GM21576 (cell line): ENCODE results near the gene RTN3.
"Not testable (repeated sequence)": the region's sequence is repeated elsewhere in the genome, so short reads cannot be mapped to it uniquely, and the experiment has no call there.

Source experiments
- ATAC-seq: cut with Tn5 transposase; IDR thresholded peaks from one replicate; pipeline ENCODE4 v1.9.1; 2021; ENCODE audit warnings: mild to moderate bottlenecking, moderate library complexity; ENCODE audit not compliant: unreplicated experiment

The RTN3 gene, protein sequence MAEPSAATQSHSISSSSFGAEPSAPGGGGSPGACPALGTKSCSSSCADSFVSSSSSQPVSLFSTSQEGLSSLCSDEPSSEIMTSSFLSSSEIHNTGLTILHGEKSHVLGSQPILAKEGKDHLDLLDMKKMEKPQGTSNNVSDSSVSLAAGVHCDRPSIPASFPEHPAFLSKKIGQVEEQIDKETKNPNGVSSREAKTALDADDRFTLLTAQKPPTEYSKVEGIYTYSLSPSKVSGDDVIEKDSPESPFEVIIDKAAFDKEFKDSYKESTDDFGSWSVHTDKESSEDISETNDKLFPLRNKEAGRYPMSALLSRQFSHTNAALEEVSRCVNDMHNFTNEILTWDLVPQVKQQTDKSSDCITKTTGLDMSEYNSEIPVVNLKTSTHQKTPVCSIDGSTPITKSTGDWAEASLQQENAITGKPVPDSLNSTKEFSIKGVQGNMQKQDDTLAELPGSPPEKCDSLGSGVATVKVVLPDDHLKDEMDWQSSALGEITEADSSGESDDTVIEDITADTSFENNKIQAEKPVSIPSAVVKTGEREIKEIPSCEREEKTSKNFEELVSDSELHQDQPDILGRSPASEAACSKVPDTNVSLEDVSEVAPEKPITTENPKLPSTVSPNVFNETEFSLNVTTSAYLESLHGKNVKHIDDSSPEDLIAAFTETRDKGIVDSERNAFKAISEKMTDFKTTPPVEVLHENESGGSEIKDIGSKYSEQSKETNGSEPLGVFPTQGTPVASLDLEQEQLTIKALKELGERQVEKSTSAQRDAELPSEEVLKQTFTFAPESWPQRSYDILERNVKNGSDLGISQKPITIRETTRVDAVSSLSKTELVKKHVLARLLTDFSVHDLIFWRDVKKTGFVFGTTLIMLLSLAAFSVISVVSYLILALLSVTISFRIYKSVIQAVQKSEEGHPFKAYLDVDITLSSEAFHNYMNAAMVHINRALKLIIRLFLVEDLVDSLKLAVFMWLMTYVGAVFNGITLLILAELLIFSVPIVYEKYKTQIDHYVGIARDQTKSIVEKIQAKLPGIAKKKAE

DNA sequence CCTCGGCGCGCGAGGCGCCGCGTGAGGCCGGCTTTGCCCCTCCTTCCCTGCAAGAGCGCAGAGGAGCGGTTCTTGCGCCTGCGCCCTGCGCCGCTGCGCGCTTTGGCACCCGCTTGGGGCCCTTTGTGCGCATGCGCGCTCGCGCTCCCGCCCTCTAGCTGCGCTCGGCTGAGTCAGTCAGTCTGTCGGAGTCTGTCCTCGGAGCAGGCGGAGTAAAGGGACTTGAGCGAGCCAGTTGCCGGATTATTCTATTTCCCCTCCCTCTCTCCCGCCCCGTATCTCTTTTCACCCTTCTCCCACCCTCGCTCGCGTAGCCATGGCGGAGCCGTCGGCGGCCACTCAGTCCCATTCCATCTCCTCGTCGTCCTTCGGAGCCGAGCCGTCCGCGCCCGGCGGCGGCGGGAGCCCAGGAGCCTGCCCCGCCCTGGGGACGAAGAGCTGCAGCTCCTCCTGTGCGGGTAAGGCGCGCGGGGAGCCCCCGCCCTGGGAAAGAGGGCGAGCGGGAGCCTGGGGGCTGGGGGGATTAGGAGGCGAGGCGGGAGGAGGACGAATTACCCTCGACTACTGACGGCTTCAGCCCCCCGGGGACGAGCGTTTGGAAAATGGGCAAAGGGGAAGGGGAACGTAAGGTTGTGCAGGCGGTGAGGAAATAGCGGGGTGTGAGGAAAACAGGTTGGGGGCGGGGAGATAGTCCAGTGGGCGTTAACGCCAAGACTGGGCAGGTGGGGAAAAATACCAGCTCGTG is at the start of gene RTN3:
Gene RTN3 (plus strand): TSS at position 180 of the 745 bp plus-strand sequence. CDS start 137 bp downstream, at position 317.
- peak; percentile 85 for ATAC-seq

DNA sequence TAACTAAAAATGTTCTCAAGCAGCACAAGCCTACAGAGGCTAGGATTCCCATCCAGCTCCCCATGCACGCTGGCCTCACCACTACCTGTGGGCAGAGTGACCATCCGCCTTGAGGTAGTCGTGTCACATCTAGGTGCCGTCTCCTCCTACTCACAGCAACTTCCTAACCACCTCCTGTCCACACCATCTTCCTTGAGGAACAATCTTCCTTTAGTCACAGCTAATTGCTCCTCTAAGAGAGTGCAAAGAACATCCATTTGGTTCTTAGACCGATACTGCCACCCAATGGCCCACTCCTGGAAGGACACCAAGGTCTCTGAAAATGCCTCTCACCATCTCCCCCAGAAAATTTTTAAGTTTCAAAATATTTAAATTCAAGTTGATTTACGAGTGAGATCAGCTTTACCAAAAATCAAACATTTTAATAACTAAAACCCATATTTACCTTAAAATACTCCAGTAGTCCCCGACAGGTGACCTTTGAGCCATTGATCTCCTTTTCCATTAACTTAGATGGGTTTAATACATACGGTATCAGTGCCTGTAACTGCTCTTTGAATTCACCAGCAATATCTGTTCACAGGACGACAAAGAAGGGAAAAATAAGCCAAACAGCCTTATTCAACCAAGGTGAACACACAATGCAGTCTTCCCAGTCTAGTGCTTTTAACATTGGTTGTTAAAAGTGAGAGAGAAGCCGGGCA is 45.4 kb upstream of the RTN3 start:
- ATAC-seq = no peak

DNA sequence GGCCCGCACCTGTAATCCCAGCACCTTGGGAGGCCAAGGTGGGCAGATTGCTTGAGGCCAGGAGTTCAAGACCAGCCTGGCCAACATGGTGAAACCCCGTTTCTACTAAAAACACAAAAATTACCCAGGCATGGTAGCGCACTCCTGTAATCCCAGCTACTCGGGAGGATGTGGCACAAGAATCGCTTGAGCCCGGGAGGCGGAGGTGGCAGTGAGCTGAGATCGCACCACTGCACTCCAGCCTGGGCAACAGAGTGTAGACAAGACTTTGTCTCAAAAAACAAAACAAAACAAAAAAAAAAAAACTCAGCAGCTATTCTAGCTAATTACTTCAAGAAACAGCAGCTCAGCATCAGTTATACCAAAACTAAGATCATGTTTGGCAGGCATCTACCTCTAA is 42.9 kb upstream of the RTN3 start:
- not testable (repeated sequence) for ATAC-seq

DNA sequence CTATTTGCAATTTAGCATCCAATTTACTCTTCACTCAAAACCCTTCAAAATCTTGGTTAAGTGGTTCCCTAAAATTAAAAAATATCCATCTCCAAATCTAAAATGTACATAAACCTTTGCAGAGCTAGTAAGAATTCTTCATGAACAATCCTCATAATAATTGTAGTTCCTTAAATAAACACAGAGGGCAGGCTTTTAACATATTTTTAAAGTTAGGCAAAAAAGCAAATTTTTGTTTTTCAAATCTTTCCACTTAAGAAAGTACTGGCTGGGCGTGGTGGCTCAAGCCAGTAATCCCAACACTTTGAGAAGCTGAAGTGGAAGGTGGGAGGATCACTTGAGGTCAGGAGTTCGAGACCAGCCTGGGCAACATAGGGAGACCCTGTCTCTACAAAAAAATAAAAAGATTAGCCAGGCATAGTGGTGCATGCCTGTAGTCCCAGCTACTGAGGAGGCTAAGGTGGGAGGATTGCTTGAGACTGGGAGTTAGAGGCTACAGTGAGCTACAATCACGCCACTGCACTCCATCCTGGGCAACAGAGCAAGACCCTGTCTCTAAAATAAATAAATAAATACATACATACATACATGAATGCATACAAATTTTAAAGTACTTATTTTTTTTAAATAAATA is 42.0 kb upstream of the RTN3 start:
- ATAC-seq = no peak

DNA sequence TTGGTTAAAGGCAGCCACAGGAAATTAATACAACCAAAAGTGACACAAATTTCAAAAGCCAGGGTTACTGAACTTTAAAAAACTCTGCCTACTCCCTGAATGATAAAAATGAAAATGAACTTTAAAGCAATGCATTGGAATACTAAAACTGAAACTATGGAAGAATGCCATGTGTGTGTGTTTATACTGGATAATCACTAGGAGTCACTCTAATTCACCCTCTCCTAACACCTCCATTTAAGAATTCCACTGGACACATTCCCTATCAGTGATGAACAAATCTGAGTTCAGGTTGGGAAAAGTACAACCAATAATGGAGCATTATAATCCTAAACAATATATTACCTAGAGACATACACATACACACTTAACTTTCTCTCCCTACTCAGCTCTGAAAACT is 39.6 kb upstream of the RTN3 start:
- no peak for ATAC-seq

DNA sequence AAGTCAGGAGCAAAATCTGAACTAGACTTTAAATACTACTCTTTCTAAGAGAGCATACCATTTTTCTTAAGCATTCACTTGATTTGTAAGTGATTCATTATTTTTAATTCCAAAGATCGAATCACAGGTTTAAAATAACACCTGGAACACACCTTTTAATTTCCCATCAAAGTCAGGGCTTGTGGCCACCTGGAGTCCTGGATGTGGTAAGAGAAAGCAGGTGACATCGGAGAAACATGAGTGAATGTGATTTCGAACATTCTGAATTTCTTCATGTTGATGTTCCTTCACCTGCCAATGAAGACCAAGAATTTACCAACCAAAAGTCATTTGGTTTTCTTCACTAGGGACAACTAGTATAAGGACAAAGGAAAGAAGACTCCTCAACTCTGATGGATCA is 38.1 kb upstream of the RTN3 start:
- ATAC-seq = no peak

DNA sequence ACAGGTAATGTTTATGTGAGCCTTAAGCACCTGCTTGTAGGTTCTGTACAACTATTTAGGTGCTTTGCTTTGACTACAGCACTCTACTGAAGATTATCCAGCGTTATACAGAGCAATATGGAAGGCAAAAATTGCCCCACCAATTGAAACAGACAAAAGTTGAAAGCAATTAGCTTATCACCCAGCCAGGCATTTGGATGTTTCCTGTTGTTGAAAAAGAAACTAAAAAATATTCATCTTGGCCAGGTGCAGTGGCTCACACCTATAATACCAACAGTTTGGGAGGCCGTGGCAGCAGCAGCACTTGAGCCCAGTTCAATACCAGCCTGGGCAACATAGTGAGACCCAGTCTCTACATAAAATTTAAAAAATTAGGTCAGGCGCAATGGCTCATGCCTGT is 28.6 kb upstream of the RTN3 start:
- no peak for ATAC-seq

DNA sequence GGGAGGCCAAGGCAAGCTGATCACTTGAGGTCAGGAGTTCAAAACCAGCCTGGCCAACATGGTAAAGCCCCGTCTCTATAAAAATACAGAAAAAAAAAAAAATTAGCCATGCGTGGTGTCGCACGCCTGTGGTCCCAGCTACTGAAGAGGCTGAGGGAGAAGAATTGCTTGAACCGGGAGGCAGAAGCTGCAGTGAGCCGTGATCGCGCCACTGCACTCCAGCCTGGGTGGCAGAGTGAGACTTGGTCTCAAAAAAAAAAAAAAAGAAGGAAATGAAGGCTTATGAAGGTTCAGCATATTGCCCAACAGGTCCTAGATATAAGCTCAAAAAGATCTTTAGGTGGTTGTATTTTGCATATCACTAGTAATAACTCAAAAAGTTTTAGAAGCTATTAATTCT is 20.3 kb upstream of the RTN3 start:
- no peak for ATAC-seq

DNA sequence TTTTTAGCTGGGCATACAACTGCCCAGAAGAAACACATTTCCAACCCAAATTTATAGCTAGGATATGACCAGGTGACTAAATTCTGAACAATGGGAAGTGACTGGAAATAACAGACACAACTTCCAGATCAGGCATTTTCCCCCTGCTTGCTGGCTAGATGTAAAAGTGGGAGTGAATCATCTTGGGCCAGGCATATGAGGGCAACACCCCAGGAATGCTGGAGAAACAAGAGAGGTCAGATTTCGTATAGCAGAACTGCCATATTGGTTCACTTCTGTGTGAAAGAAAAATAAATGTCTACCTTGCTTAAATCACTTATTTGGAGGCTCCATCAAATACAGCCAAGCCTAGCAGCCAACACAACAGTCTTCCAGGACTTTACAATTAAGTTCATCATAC is 17.5 kb upstream of the RTN3 start:
- ATAC-seq = no peak

DNA sequence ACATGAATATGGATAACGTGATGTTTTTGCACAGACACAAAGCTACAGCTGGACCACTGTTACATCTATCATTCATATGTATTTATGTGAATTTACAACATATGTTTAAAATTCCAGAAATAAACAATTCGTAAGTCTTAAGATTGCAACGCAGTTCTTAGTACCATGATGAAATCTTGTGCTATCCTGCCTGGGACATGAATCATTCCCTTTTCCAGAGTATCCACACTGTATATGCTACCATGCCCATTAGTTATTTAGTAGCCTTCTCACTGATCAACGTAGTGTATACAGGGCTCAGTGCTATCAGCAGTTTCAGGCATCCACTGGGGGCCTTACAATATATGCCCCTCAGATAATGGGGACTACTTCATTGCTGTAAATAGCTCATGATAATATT is 14.4 kb upstream of the RTN3 start:
- ATAC-seq = no peak

DNA sequence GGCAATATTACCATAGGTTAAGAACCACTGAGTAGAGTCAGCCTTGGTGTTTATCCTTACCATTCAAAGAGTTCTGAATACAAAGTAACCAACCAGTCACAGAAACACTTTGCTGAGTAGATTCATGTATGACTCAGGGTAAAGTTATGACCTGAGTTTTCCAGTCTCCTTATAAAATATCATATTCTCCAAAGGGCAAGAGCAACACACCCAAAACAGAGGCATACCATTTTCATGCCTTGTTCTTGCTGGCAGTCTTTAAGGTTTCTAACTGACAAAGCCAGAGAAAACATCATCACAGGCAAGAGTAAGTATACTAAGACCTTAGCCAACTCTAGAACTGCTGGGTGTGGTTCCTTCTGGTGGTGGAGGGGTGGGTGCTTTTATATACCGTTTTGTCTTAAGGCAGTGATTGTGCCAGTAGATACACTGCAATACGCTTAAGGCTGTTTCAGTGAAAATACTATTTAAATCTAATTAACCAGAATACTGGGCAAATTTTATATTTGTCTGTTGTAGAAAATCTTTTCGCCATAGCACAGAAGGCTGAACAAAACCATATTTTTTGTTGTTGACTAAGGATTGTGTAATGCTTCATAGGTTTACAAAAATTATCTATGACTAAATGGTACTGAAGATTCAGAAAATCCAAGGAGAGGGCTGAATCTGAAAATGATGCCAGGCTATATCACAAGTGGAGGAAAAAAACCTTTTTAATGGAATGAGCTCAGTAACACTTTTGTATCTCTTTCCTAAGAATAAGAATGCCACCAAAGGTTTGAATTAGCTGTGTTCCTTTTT is 13.1 kb upstream of the RTN3 start:
- ATAC-seq = no peak

DNA sequence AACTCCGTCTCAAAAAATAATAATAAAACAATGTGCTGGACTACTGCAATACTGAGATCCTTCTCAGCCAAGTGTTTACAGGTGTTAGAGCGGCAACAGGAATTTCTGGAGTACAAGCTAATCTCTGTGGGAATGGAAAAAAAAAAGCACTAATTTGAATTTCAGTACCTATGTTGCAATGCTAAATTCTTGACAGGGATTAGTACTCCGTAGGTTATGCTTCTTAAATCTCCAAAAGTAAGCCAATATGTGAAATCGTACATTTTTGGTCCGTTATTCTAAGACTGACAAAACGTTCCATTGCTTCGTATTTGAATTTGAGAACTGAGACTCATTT is 11.2 kb upstream of the RTN3 start:
- no peak for ATAC-seq

DNA sequence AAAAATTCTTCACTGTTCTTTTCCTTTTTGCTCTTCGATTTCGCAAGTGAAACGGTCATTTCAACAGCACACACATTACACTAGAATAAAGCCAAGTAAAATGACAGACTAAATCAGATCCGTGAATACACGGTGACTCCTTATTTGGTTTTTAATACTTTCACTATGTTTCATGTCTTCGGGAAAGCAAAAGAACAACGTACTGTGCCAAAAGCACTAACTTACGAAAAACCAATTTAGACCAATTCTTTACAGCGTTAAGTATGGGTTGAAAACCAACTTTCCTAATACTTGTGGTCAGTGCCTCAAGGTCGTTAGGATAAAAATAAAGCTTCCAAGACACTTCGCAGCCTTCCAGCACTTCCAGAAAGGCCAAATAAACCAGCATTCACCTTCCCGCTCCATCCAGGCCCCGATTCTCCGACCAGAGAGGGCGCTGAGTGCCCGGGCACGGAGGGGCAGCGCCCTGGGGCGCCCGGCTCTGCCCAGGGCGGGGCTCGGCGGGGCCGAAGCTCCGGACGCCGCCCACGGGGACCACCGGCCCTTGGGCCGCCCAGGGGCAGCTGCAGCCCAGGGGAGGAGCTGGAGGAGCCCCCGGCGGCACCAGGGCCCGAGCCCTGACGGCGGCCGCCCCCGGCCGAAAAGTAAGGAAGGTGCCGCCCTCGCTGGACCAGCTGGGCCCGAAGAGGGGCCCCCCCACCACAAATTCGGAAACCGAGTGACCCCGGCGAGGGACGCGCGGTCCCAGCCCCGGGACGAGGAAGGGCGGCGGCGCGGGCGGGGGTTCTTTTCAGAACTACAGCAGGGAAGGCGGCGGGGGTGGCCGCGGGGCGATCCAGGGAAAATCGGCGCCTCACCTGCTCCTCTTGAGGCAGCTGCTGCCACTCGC is 10.6 kb upstream of the RTN3 start:
- peak; percentile 33 for ATAC-seq

DNA sequence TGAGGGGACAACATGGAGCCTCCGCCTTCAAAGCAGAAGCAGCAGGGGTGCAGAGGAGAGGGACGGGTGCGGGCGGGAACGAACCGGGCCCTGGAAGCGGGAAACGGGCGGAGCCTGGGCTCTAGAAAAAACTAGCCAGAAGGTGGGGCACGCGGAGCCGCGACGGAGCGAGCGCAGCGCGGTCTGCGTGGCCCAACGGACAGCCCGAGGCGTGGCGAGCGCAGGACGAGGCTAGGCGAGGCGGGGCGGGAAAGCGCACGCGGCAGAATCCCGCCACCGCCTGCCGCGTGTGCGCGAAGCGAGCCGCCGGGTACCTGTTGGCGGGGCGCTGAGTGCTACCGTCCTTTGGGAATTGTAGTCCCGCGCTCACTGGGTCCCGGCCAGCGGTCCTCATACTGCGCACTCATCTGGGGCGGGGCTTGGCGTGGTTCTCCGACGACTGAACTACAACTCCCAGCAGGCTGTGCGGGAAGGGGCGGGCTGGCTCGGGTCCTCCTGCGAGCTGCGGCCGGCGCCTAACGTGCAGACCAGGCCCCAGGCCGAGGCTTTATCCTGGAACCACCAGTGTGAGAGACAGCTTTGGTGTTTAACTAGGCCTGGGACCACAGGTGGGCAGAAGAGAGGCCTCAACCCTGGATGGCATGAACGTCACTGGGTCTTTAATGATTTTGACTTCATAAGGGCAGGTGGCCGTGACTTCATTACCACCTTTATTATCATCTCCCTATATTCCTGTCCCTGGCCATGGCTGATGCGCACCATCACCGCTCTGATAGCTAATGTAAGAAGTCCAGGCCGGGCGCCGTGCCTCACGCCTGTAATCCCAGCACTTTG is 9.8 kb upstream of the RTN3 start, which contains the start of gene ATL3:
Gene ATL3 (minus strand): TSS at position 55 of the 834 bp plus-strand sequence. CDS start 41 bp downstream, at position 14.
- ATAC-seq = peak; percentile 89

DNA sequence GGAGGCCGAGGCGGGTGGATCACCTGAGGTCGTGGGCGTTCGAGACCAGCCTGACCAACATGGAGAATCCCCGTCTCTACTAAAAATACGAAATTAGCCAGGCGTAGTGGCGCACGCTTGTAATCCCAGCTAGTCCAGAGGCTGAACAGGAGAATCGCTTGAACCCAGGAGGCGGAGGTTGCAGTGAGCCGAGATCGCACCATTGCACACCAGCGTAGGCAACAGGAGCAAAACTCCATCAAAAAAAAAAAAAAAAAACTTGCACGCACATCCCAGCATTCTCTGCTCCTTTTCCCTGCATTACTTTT is 9.2 kb upstream of the RTN3 start:
- ATAC-seq = no peak

DNA sequence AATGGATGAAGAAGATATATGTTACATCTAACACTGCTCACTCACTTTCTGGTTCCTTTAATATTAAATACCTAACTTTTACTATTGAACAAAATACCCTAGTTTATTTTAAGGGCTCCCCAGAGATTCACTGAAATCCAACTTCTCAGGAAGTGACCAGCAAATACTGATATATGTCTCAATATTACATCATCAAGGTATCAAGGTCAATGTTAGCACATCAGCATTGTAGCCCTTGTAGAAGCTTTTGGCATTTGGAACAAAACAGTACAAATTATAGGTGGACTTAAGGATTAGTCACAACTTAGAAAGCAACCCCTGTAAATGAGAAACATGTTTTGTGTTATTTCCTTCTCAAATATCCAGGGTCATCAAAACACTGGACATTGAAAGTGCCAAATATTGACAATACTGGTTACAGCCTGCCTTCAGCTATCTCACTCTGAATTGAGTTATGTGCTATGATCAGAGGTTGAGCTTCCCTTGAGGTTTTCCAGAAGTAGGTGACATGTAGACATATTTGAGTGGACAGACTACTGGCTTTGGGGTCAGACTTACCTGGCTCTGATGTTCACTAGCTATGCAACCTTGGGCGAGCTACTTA is 8.3 kb upstream of the RTN3 start:
- ATAC-seq = no peak

DNA sequence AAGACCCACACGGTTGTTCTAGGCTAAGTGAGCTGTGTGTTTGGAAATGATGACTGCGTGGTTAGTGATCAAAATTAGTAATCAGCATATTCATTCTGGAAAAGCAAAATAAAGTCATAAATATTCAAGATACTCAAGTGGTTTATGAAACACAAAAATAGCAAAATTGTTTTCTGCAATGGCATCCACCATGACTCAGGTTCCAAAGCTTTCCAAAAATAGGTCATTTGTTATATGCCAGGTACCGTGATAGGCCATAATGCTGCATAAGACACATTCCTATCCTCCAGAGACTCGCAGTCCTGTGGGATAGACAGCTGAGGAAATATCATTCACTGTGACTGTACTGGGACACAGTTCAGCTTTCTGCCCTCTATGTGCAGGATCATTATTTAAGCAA is 7.7 kb upstream of the RTN3 start:
- no peak for ATAC-seq
